Measurements from ENCODE around the gene VCAM1.

Gene VCAM1

GRCh38 chr1:100750005-100750885 lies 30.7 kb downstream of the VCAM1 start:
- no peak overlapping the region for H3K9ac ChIP-seq (ENCODE audit: low read length in 2 of 2)

GRCh38 chr1:100752791-100753190 lies 33.2 kb downstream of the VCAM1 start:
- Histone ChIP-seq H3K4me3 (ENCODE audit: low read length in 2 of 2) (no peak overlapping the region), H3K27ac (ENCODE audit: low read length) (no peak overlapping the region), H3K36me3 (ENCODE audit: control insufficient read depth in 2 of 2, insufficient read depth in 2 of 2, low read length in 2 of 2) (no peaks in the 10 kb centered on the region), H3K27me3 (ENCODE audit: control insufficient read depth in 1 of 2, insufficient read depth in 2 of 2, low read length in 2 of 2) (no peaks in the 10 kb centered on the region), H3K9me3 (ENCODE audit: control insufficient read depth in 2 of 2, low read length in 2 of 2) (no peaks in the 10 kb centered on the region), H3K9ac (ENCODE audit: low read length in 2 of 2) (no peak overlapping the region), H3K4me1 (ENCODE audit: control insufficient read depth, insufficient read depth, low read length) (no peaks in the 10 kb centered on the region)

More at GRCh38 chr1:100750005-100750885, 30.7 kb downstream of the VCAM1 start:
- Histone ChIP-seq H3K27me3 (ENCODE audit: control insufficient read depth in 1 of 2, insufficient read depth in 2 of 2, low read length in 2 of 2) (no peaks in the 10 kb centered on the region), H3K27ac (ENCODE audit: low read length) (no peak overlapping the region), H3K9me3 (ENCODE audit: control insufficient read depth in 2 of 2, low read length in 2 of 2) (no peaks in the 10 kb centered on the region), H3K4me3 (ENCODE audit: low read length in 2 of 2) (no peak overlapping the region), H3K36me3 (ENCODE audit: control insufficient read depth in 2 of 2, insufficient read depth in 2 of 2, low read length in 2 of 2) (no peaks in the 10 kb centered on the region), H3K4me1 (ENCODE audit: control insufficient read depth, insufficient read depth, low read length) (no peaks in the 10 kb centered on the region)

- no peaks in the 10 kb centered on the region for H3K4me1 ChIP-seq (ENCODE audit: control insufficient read depth, insufficient read depth, low read length)
- H3K27me3 ChIP-seq (ENCODE audit: control insufficient read depth in 1 of 2, insufficient read depth in 2 of 2, low read length in 2 of 2), result no peaks in the 10 kb centered on the region
- H3K9ac ChIP-seq (ENCODE audit: low read length in 2 of 2), result no peak overlapping the region
- no peaks in the 10 kb centered on the region for H3K36me3 ChIP-seq (ENCODE audit: control insufficient read depth in 2 of 2, insufficient read depth in 2 of 2, low read length in 2 of 2)
- no peak overlapping the region for H3K27ac ChIP-seq (ENCODE audit: low read length)
- no peaks in the 10 kb centered on the region for H3K9me3 ChIP-seq (ENCODE audit: control insufficient read depth in 2 of 2, low read length in 2 of 2)
- no peak overlapping the region for H3K4me3 ChIP-seq (ENCODE audit: low read length in 2 of 2)
Measured at GRCh38 chr1:100757946-100758345, 38.4 kb downstream of the VCAM1 start.

- Histone ChIP-seq H3K27ac (ENCODE audit: low read length) (no peak overlapping the region), H3K9ac (ENCODE audit: low read length in 2 of 2) (no peak overlapping the region)
Measured at GRCh38 chr1:100759188-100759587, 39.6 kb downstream of the VCAM1 start.

GRCh38 chr1:100760511-100760910 lies 41.0 kb downstream of the VCAM1 start:
- no peak overlapping the region for H3K4me3 ChIP-seq (ENCODE audit: low read length in 2 of 2)
- no peaks in the 10 kb centered on the region for H3K27me3 ChIP-seq (ENCODE audit: control insufficient read depth in 1 of 2, insufficient read depth in 2 of 2, low read length in 2 of 2)
- no peaks in the 10 kb centered on the region for H3K9me3 ChIP-seq (ENCODE audit: control insufficient read depth in 2 of 2, low read length in 2 of 2)
- no peaks in the 10 kb centered on the region for H3K4me1 ChIP-seq (ENCODE audit: control insufficient read depth, insufficient read depth, low read length)
- no peak overlapping the region for H3K9ac ChIP-seq (ENCODE audit: low read length in 2 of 2)
- no peaks in the 10 kb centered on the region for H3K36me3 ChIP-seq (ENCODE audit: control insufficient read depth in 2 of 2, insufficient read depth in 2 of 2, low read length in 2 of 2)
- no peak overlapping the region for H3K27ac ChIP-seq (ENCODE audit: low read length)

More at GRCh38 chr1:100759188-100759587, 39.6 kb downstream of the VCAM1 start:
- Histone ChIP-seq H3K9me3 (ENCODE audit: control insufficient read depth in 2 of 2, low read length in 2 of 2) (no peaks in the 10 kb centered on the region), H3K27me3 (ENCODE audit: control insufficient read depth in 1 of 2, insufficient read depth in 2 of 2, low read length in 2 of 2) (no peaks in the 10 kb centered on the region), H3K4me3 (ENCODE audit: low read length in 2 of 2) (no peak overlapping the region), H3K4me1 (ENCODE audit: control insufficient read depth, insufficient read depth, low read length) (no peaks in the 10 kb centered on the region), H3K36me3 (ENCODE audit: control insufficient read depth in 2 of 2, insufficient read depth in 2 of 2, low read length in 2 of 2) (no peaks in the 10 kb centered on the region)

- no peaks in the 10 kb centered on the region for H3K27me3 ChIP-seq (ENCODE audit: control insufficient read depth in 1 of 2, insufficient read depth in 2 of 2, low read length in 2 of 2)
- H3K36me3 ChIP-seq (ENCODE audit: control insufficient read depth in 2 of 2, insufficient read depth in 2 of 2, low read length in 2 of 2), result no peaks in the 10 kb centered on the region
- H3K9ac ChIP-seq (ENCODE audit: low read length in 2 of 2), result no peak overlapping the region
- no peak overlapping the region for H3K27ac ChIP-seq (ENCODE audit: low read length)
- H3K4me1 ChIP-seq (ENCODE audit: control insufficient read depth, insufficient read depth, low read length), result no peaks in the 10 kb centered on the region
- H3K9me3 ChIP-seq (ENCODE audit: control insufficient read depth in 2 of 2, low read length in 2 of 2), result no peaks in the 10 kb centered on the region
- H3K4me3 ChIP-seq (ENCODE audit: low read length in 2 of 2), result no peak overlapping the region
Measured at GRCh38 chr1:100762461-100762860, 42.9 kb downstream of the VCAM1 start.

- H3K27me3 ChIP-seq (ENCODE audit: control insufficient read depth in 1 of 2, insufficient read depth in 2 of 2, low read length in 2 of 2), result no peaks in the 10 kb centered on the region
- H3K4me1 ChIP-seq (ENCODE audit: control insufficient read depth, insufficient read depth, low read length), result no peaks in the 10 kb centered on the region
- no peaks in the 10 kb centered on the region for H3K36me3 ChIP-seq (ENCODE audit: control insufficient read depth in 2 of 2, insufficient read depth in 2 of 2, low read length in 2 of 2)
- H3K9ac ChIP-seq (ENCODE audit: low read length in 2 of 2), result no peak overlapping the region
- H3K27ac ChIP-seq (ENCODE audit: low read length), result no peak overlapping the region
- H3K9me3 ChIP-seq (ENCODE audit: control insufficient read depth in 2 of 2, low read length in 2 of 2), result no peaks in the 10 kb centered on the region
- no peak overlapping the region for H3K4me3 ChIP-seq (ENCODE audit: low read length in 2 of 2)
Measured at GRCh38 chr1:100767176-100767890, 47.8 kb downstream of the VCAM1 start.

GRCh38 chr1:100769323-100769722 lies 49.8 kb downstream of the VCAM1 start:
- H3K27me3 ChIP-seq (ENCODE audit: control insufficient read depth in 1 of 2, insufficient read depth in 2 of 2, low read length in 2 of 2), result no peaks in the 10 kb centered on the region
- H3K4me1 ChIP-seq (ENCODE audit: control insufficient read depth, insufficient read depth, low read length), result no peaks in the 10 kb centered on the region
- no peaks in the 10 kb centered on the region for H3K9me3 ChIP-seq (ENCODE audit: control insufficient read depth in 2 of 2, low read length in 2 of 2)
- H3K4me3 ChIP-seq (ENCODE audit: low read length in 2 of 2), result no peak overlapping the region
- no peak overlapping the region for H3K27ac ChIP-seq (ENCODE audit: low read length)
- H3K36me3 ChIP-seq (ENCODE audit: control insufficient read depth in 2 of 2, insufficient read depth in 2 of 2, low read length in 2 of 2), result no peaks in the 10 kb centered on the region
- no peak overlapping the region for H3K9ac ChIP-seq (ENCODE audit: low read length in 2 of 2)

GRCh38 chr1:100769906-100770646 lies 50.5 kb downstream of the VCAM1 start:
- no peaks in the 10 kb centered on the region for H3K36me3 ChIP-seq (ENCODE audit: control insufficient read depth in 2 of 2, insufficient read depth in 2 of 2, low read length in 2 of 2)
- H3K4me1 ChIP-seq (ENCODE audit: control insufficient read depth, insufficient read depth, low read length), result no peaks in the 10 kb centered on the region
- no peak overlapping the region for H3K9ac ChIP-seq (ENCODE audit: low read length in 2 of 2)
- H3K27ac ChIP-seq (ENCODE audit: low read length), result no peak overlapping the region
- H3K27me3 ChIP-seq (ENCODE audit: control insufficient read depth in 1 of 2, insufficient read depth in 2 of 2, low read length in 2 of 2), result no peaks in the 10 kb centered on the region
- H3K4me3 ChIP-seq (ENCODE audit: low read length in 2 of 2), result no peak overlapping the region
- no peaks in the 10 kb centered on the region for H3K9me3 ChIP-seq (ENCODE audit: control insufficient read depth in 2 of 2, low read length in 2 of 2)

- no peaks in the 10 kb centered on the region for H3K36me3 ChIP-seq (ENCODE audit: control insufficient read depth in 2 of 2, insufficient read depth in 2 of 2, low read length in 2 of 2)
- no peaks in the 10 kb centered on the region for H3K9me3 ChIP-seq (ENCODE audit: control insufficient read depth in 2 of 2, low read length in 2 of 2)
- no peaks in the 10 kb centered on the region for H3K4me1 ChIP-seq (ENCODE audit: control insufficient read depth, insufficient read depth, low read length)
- no peaks in the 10 kb centered on the region for H3K27me3 ChIP-seq (ENCODE audit: control insufficient read depth in 1 of 2, insufficient read depth in 2 of 2, low read length in 2 of 2)
- H3K4me3 ChIP-seq (ENCODE audit: low read length in 2 of 2), result no peak overlapping the region
- no peak overlapping the region for H3K9ac ChIP-seq (ENCODE audit: low read length in 2 of 2)
- H3K27ac ChIP-seq (ENCODE audit: low read length), result no peak overlapping the region
Measured at GRCh38 chr1:100773444-100773843, 53.9 kb downstream of the VCAM1 start.
